Fibroblast of peridontal ligament (primary cell): ENCODE results near the gene ZNF326.

Experiments
- DNase-seq: peaks from one replicate; pipeline ENCODE4 v3.0.0-alpha.2; 2010; ENCODE audit errors: extremely low read depth

The ZNF326 gene

DNA sequence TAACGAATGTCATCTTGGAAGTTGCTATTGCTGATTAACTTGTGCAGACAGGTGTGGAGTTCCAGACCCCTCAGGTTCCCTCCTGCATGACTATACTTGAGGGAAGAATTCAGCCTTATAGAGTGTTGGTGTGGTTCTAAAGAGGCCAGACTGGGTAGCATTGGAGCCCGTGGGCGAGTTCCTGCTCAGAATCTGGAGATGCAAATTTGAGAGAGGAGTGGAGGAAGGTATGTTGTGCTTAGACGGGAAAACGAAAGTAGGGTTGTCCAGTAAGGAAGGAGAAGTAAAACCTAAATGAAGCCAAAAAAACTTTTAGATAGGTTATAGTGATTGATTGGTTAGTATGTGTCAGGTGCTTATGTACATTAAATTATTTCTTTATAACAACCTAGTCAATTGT lies 79.2 kb downstream of the ZNF326 start:
- DNase-seq, result no peak

DNA sequence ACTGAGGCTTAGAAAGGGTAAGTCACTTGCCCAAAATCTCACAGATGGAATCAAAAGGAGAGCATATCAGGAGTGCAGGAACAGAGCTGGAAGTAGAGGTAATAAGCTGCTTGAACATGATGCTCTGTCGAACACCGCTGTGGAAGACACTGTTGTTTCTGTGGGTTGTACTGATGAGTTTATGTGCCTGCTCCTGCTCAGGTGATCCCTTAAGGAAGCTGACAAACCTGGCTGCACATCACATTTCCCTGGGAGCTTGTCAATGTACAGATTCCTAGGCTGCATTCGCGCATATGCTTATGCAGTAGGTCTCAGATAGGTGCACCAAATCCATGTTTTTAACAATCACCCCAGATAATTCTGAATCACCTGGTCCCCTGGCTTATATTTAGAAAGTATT lies 79.7 kb downstream of the ZNF326 start:
- no peak for DNase-seq

DNA sequence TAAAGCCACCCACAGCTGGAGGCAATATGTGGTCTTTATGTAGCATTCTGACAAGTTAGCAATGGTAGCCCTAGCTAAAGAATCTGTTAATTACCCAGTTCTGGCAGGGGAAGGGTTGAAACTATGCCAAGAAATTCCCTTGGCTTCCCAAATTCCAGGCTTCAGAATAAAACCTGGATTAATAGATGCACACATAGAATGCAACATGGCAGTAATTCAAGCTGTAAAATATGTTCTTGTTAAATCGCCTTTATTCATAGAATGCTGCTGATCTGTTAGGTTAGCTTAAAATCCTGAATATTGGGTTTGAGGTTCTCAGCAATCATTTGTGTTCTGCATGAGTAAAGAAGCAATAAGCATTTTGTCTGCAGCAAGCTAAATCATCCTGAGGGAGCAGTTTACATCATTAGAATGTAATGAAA lies 80.1 kb downstream of the ZNF326 start:
- no peak for DNase-seq

DNA sequence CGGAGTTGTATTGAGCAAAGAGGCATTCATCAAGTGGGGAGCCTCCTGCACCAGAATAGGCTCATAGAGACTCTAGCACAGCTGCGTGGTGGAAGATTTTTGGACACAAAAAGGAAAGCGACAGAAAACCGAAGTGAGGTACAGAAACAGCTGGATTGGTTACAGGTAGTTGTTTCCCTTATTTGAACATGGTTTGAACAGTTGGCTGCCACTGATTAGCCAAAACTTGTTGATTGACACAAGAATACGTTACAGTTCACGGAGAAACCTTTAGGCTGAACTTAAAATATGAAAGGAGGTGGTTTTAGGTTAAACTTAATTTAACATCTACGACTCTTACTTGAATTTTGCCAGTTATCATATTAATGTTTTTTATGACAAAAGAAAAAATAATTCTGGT lies 89.1 kb downstream of the ZNF326 start:
- DNase-seq, result no peak
